Lower leg skin (tissue), 4 donors: ENCODE measurements around the gene BABAM1. TPM values are rescaled to one million over a fixed set of nuclear protein-coding genes. Genes with fewer than 3 reads are reported as not detected.

ENCODE experiments used
- DNase-seq, 2 donors: peaks; one replicate each; pipeline ENCODE4 v3.0.0-alpha.2; 2019; ENCODE audit warnings: low spot score in 2 of 2
- H3K4me3 ChIP-seq: fragments of 200-600 bp; sonication (generic); 2 replicates; pipeline ENCODE4 v1.5.1; 2017; ENCODE audit warnings: mild to moderate bottlenecking, low read depth; ENCODE audit not compliant: poor library complexity, severe bottlenecking
- CTCF ChIP-seq, 3 donors: fragments of 450-650 bp; IDR thresholded peaks; one replicate each; pipeline ENCODE4 v1.5.1; 2016; ENCODE audit warnings: antibody characterized with exemption in 3 of 3, mild to moderate bottlenecking in 3 of 3, moderate library complexity in 2 of 3
- POLR2A ChIP-seq, 2 donors: fragments of 450-650 bp; IDR thresholded peaks; one replicate each; pipeline ENCODE4 v1.6.1; 2016 to 2017; ENCODE audit warnings: antibody characterized with exemption in 2 of 2, mild to moderate bottlenecking in 1 of 2, moderate library complexity in 1 of 2
- WGBS, 2 donors: methylation state at CpG; one replicate each; pipeline ENCODE4 v1.1.5; 2018; 5-methylcytosine and 5-hydroxymethylcytosine counted together
- intact Hi-C: fragments of 100-400 bp; cut with DNase I; formaldehyde crosslinking; loops from one replicate; pipeline ENCODE4 v1.15.0; 2023; ENCODE audit warnings: low total_unique reads
- total RNA-seq, 4 donors: library from RNA; depleted of rRNA; stranded (reverse); fragments of >200 nt; gene quantifications; one replicate each; pipeline ENCODE4 v1.1.0, GENCODE V29; 2016

BABAM1 gene
- total RNA-seq, 4 donors from 2014 or later = 48.3 to 61.2 (median 59.6) TPM

- intact Hi-C loops = no loop called here
- H3K4me3 ChIP-seq = peak overlapping the region; percentile 55
- no peak for DNase-seq
- WGBS, 2 donors = 31 to 55% methylated on average over 8 of the region's 8 CpGs
- TF ChIP-seq CTCF (IDR thresholded peaks at IDR 0.05) (no peak), POLR2A (IDR thresholded peaks at IDR 0.05) (no peak)
Measured at GRCh38 chr19:17243211-17243829, 23.9 kb upstream of the BABAM1 start.

GRCh38 chr19:17243830-17244617, 23.2 kb upstream of the BABAM1 start:
- TF ChIP-seq POLR2A (IDR thresholded peaks at IDR 0.05) = no peak
- TF ChIP-seq CTCF (IDR thresholded peaks at IDR 0.05) = no peak
- 8 to 16% methylated on average over 51 to 52 of the region's 52 CpGs for WGBS, 2 donors
- peak overlapping the region; percentile 55 for H3K4me3 ChIP-seq
- DNase-seq = peak in 1 of 2 donors; percentile 93
- intact Hi-C loops = no loop called here

GRCh38 chr19:17244618-17245534, 22.4 kb upstream of the BABAM1 start:
- TF ChIP-seq POLR2A (IDR thresholded peaks at IDR 0.05) (no peak), CTCF (IDR thresholded peaks at IDR 0.05) (no peak)
- no peak for DNase-seq
- 1 to 2% methylated on average over 30 to 34 of the region's 100 CpGs for WGBS, 2 donors
- intact Hi-C loops = no loop called here
- H3K4me3 ChIP-seq = peak overlapping the region; percentile 55

GRCh38 chr19:17245535-17245984, 21.7 kb upstream of the BABAM1 start, which contains the start of gene NR2F6:
Gene NR2F6 (minus strand): TSS chr19:17245919. CDS start chr19:17245220, 699 bp downstream.
- TF ChIP-seq CTCF (IDR thresholded peaks at IDR 0.05) = no peak
- TF ChIP-seq POLR2A (IDR thresholded peaks at IDR 0.05) = no peak
- intact Hi-C loops = no loop called here
- 0% methylated on average over 11 of the region's 72 CpGs; no CpG with 5 or more reads in 1 of the 2 donors for WGBS, 2 donors
- peak within 1 kb of the TSS; percentile 55 for H3K4me3 ChIP-seq
- no peak for DNase-seq

GRCh38 chr19:17246681-17247425, 20.4 kb upstream of the BABAM1 start:
- TF ChIP-seq POLR2A (IDR thresholded peaks at IDR 0.05) (no peak), CTCF (IDR thresholded peaks at IDR 0.05) (no peak)
- WGBS, 2 donors = 11 to 20% methylated on average over 21 of the region's 21 CpGs
- intact Hi-C loops = no loop called here
- peak overlapping the region; percentile 22 for H3K4me3 ChIP-seq
- DNase-seq = no peak
